HG03025 (cell line): ENCODE results near the gene ERC1.

Experiments
- ATAC-seq: cut with Tn5 transposase; IDR thresholded peaks from one replicate; pipeline ENCODE4 v1.9.1; 2021; ENCODE audit warnings: mild to moderate bottlenecking, moderate library complexity; ENCODE audit not compliant: unreplicated experiment, low FRiP score

ERC1 gene

GRCh38 chr12:1421091-1421846 lies 430.2 kb downstream of the ERC1 start:
- ATAC-seq, result no peak

- no peak for ATAC-seq
Observed at GRCh38 chr12:1422604-1423315, 431.7 kb downstream of the ERC1 start.

DNA sequence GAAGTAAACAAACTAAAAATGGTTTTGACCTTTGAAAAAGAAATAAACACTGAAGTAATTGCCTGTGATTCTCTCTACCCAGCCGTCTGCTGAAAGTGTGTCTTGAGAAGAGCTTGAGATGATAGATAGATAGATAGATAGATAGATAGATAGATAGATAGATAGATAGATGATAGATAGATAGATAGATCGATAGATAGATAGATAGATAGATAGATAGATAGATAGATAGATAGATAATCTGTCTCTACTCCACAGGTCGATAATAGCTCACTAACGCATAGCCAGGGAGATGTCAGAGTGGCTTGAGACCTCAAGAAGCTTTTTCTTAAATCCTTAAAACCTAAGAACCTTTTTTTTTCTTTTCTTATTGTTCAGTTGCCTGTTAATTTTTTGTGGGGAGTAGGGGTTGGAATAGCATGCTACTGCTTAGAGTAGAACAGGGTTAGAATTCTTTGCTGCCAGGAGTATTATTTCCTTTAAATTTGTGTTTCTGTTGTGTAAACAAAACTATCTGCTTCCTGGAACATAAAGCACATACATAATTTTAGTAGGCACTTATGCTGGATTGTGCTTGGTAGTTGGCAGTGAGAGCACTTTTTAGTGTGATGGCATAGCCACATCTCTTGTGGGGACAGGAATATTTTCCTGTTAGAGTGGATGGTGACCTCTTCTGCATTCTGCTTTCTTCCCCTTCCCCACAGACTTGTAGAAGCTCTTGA lies 433.8 kb downstream of the ERC1 start:
- no peak for ATAC-seq

DNA sequence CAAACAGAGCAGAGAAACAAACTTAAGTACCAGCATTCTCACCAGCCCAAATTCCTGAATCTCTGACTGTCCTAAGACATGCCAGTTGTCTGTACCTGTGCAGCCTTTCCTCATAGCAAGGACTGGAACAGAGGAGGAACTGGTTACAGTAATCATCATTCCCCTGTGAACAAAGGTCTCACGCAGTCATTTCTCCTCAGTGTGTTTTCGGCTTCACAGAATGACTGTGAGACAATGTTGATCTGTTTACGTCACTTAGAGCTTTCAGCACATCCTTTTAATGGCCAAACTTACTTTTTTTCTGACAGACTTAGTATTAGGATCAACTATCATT lies 434.3 kb downstream of the ERC1 start:
- no peak for ATAC-seq

- no peak for ATAC-seq
Observed at GRCh38 chr12:1428671-1429070, 437.6 kb downstream of the ERC1 start.

DNA sequence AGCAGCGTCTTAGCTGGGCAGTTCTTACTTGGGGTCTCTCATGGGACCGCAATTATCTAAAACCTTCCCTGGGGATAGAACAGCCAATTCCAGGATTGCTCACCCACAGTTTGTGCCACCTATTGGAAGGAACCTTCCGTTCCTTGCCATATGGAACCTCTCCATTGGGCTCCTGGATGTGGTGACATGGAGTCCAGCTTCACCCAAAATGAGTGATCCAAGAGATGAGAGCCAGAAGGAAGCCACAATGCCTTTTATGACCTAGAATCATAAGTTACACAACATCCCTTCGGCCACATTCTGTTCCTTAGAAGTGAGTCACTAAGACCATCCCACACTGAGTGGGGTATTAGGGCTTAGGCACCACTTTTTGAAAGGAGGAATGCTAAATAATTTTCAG lies 439.0 kb downstream of the ERC1 start:
- no peak for ATAC-seq

- no peak for ATAC-seq
Observed at GRCh38 chr12:1434296-1434955, 443.4 kb downstream of the ERC1 start.

DNA sequence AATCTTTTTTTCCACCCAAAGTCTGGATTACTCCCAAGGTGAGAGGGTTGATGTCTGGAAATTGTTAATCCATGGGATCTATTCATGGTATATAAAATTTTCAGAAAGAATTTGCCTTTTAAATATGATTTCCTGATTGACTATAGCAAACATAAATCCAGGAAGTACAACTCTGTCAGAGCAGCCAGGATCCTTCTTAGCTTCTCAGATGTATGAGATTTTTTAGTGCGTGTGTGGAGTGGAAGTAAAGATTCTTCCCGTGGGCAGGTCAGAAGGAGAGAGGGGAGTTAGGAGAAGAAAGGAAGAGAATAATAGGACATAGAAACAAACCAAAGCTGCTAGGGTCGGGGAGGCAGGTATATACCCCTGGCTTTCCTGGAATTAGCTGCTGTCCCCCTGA lies 444.0 kb downstream of the ERC1 start:
- no peak for ATAC-seq

DNA sequence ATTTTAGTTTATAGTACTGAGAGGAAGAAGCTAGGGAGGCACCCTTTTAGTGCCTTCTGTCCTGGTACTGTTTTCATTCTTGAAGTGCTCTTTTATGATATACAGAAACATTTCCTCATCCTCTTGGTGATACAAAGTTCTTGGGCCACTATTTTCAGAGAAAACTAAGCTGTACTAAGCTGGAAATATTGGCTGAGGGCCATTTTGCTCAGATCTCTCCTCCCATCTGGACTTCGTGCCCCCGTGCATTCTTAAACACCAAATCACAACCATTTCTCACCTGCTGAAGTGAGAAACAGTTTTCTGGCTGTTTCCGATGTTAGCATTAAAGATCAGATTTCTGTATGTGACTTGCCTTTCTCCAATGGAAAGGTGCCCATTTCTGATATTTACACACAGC lies 444.4 kb downstream of the ERC1 start:
- ATAC-seq, result no peak

DNA sequence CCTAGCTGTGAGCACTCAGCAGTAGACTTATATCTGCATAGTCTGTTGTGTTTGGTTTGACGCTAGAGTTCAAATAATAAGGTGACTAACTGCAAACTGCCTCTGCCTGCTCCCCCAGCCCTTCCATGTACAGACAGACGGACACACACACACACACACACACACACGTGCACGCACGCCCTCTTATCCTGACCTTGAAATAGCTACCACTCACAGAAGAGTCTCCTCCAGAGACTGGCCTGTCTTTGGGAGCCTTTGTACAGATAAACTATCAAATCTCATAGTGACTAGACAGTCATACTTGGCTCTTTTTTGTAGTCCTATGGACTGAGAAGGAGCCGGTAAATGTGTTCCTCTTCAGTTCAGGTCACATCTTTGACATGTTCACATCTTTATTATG lies 445.0 kb downstream of the ERC1 start:
- ATAC-seq, result no peak

- ATAC-seq, result no peak
Observed at GRCh38 chr12:1436981-1437380, 446.0 kb downstream of the ERC1 start.

DNA sequence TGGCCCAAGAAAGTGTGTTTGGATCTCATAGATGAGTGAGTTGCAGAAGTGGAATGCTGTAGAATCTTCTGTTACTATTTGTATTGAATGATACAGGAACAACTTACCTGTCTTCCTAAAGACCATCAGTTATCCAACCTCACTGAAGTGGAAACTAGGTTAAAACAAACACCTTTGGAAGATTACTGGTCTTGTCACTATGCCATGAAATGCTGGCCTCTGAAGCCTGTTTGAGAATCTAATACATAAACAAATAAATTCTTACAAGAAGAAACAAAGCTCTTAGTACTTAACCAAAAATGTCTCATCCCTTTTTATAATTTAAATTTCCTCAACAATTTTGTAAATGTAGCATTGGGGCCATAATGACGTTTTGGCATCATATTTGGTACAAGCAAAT lies 448.2 kb downstream of the ERC1 start:
- no peak for ATAC-seq

DNA sequence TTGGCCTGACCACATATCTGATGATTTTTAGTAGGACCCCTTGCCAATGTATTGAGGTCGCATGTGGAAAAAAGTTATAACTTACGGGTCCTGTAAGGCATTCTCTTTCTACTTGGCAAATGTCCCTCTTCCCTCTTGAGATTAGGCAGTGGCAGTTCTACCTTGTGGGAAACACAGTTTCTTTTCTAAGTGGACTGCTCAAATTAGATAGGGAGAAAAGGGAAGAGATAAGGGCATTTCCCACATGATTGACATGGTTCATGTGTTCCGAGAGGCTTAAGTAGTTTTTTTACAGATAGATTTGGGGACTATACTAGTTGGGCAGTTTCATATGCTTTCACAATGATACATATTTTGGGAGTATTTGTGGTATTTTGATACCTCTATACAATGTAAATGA lies 448.7 kb downstream of the ERC1 start:
- no peak for ATAC-seq

- ATAC-seq, result no peak
Observed at GRCh38 chr12:1443421-1444141, 452.6 kb downstream of the ERC1 start.

DNA sequence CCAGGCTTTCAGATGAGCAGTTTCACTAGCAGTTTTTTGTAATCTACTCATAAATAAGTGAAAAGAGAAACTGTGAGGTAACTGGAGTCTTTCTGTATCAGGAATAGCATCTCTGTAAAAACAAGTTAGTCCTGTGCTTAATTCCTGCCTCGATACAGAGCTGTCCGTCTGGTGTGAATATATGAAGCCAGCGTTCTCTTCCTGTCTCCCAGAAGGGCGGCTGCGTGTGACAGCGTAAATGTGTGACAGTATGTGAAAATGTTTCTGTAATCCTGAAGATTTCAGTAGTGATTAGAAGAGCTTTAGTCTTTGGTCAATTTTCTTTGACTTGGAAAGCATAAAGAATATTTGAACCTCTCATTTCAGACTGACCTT lies 453.1 kb downstream of the ERC1 start:
- no peak for ATAC-seq

- no peak for ATAC-seq
Observed at GRCh38 chr12:1445807-1446206, 454.8 kb downstream of the ERC1 start.

DNA sequence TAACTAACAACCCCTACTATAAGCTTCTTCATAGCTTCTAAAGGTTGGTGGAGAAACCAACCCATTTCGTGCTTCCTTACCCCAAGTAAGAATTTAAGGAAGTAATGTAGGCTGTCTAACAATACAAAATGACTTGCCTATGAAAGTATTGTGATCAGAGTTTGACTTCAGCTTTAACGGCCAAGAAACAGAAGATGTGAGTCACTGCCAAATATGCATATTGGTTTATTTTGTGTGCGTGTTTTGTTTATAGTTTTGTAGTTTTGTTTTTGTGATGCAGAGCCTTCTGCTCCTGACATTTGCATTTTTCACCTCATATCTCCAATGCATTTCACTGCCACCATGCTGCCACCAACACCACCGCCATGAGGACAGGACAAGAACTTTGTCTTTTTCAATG lies 457.3 kb downstream of the ERC1 start:
- no peak for ATAC-seq

DNA sequence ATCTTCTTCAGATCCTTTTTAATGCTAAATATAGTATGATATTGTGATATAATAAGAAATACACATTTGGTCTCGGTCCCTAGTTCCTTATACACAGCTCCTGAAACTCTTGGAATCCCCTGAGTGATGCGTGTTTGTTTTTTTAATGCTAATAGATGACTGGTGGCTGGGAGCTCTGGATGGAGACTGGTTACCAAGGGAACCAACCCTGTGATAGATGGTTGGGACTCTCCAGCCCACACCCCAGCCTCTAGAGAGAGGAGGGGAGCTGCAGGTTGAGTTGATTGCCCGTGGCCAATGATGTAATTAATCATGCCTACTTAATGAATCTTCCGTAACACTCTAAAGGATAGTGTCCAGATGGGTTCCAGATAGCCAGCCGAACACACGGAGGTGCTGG lies 462.8 kb downstream of the ERC1 start:
- ATAC-seq, result no peak

DNA sequence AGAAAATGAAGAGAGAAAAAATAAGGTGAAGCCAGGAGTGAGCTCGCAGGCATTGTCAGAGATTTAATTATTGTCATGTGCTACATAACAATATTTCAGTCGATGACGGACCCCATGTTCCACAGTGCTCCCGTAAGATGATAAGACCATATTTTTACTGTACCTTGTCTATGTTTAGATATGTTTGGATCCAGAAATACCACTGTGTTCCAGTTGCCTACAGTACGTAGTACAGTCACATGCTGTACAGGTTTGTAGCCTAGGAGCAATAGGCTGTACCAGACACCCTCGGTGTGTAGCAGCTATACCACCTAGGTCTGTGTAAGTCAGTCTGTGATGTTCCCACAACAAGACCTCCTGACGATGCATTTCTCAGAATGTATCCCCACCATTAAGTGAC lies 465.9 kb downstream of the ERC1 start:
- ATAC-seq, result no peak

GRCh38 chr12:1457901-1458300 lies 466.9 kb downstream of the ERC1 start:
- no peak for ATAC-seq

- ATAC-seq, result no peak
Observed at GRCh38 chr12:1459339-1459738, 468.3 kb downstream of the ERC1 start.
